ENCODE measurements around the gene ZNF142.
A peak's percentile ranks its signal among the peaks of the same experiment; 100 is the strongest.

GRCh38 chr2:218658671-218659257 lies 659 bp downstream of the ZNF142 start:
- peak; percentile 57 for TF ChIP-seq RAD21 (IDR thresholded peaks at IDR 0.05; ENCODE audit: low read depth)
- TF ChIP-seq JUND (IDR thresholded peaks at IDR 0.05) = no peak
- no peak for TF ChIP-seq POLR2A (IDR thresholded peaks at IDR 0.05; ENCODE audit: borderline replicate concordance, extremely low read depth, insufficient read depth, insufficient read length)
- TF ChIP-seq, protein P1, sequence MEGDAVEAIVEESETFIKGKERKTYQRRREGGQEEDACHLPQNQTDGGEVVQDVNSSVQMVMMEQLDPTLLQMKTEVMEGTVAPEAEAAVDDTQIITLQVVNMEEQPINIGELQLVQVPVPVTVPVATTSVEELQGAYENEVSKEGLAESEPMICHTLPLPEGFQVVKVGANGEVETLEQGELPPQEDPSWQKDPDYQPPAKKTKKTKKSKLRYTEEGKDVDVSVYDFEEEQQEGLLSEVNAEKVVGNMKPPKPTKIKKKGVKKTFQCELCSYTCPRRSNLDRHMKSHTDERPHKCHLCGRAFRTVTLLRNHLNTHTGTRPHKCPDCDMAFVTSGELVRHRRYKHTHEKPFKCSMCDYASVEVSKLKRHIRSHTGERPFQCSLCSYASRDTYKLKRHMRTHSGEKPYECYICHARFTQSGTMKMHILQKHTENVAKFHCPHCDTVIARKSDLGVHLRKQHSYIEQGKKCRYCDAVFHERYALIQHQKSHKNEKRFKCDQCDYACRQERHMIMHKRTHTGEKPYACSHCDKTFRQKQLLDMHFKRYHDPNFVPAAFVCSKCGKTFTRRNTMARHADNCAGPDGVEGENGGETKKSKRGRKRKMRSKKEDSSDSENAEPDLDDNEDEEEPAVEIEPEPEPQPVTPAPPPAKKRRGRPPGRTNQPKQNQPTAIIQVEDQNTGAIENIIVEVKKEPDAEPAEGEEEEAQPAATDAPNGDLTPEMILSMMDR (IDR thresholded peaks at IDR 0.05 in 2 of 3, conservative IDR thresholded peaks at IDR 0.05 in 1 of 3; ENCODE audit: borderline replicate concordance in 1 of 3, insufficient read depth in 1 of 3, low read depth in 2 of 3, low read length in 2 of 3) = peak; percentile 58 to 89 (median 62)
- no peak for TF ChIP-seq CEBPB (IDR thresholded peaks at IDR 0.05; ENCODE audit: low read depth)
